Measurements from ENCODE around the gene FAM124A. TPM values are rescaled to one million over a fixed set of nuclear protein-coding genes. Genes with fewer than 3 reads are reported as not detected.

Gene FAM124A
- total and polyA plus RNA-seq, 10 of the 15 experiments (the other 5 are each of a cell fraction or from before 2014, with no cell fraction given), result not detected

- Histone ChIP-seq H3K4me3 (no peak overlapping the region), H3K36me3 (ENCODE audit: control insufficient read depth in 2 of 2, insufficient read depth in 2 of 2, low read length in 1 of 2) (no peaks in the 10 kb centered on the region), H3K79me2 (ENCODE audit: control insufficient read depth, insufficient read depth, low read length) (no peaks in the 10 kb centered on the region), H3K9me3 (replicated peaks; ENCODE audit: control insufficient read depth, insufficient read depth, low read length) (no peaks in the 10 kb centered on the region; the same call in 2 of the 3 replicates), H3K27ac (ENCODE audit: control insufficient read depth, insufficient read depth) (no peak overlapping the region), H3K9ac (ENCODE audit: control insufficient read depth, insufficient read depth, low read length) (no peak overlapping the region), H3K4me1 (ENCODE audit: control insufficient read depth, insufficient read depth, low read length) (no peaks in the 10 kb centered on the region), H2AFZ (ENCODE audit: control insufficient read depth, low read depth, low read length) (no peak overlapping the region), H4K20me1 (ENCODE audit: control insufficient read depth, insufficient read depth) (no peaks in the 10 kb centered on the region), H3K27me3 (replicated peaks in 1 of 2; ENCODE audit: control insufficient read depth in 2 of 2, insufficient read depth in 2 of 2, low read length in 1 of 2) (no peaks in the 10 kb centered on the region), H3K4me2 (ENCODE audit: control insufficient read depth, insufficient read depth) (no peak overlapping the region)
- ChIA-PET RAD21 (ENCODE audit: unreplicated experiment) (no interaction called here), SMC1A (ENCODE audit: uncharacterized antibody, unreplicated experiment) (no interaction called here), CTCF (no interaction called here), POLR2A (no interaction called here)
- WGBS (ENCODE audit: insufficient coverage, insufficient replicate concordance, low lambda C conversion rate, missing lambda C conversion rate), result 47% methylated on average over 8 of the region's 8 CpGs
- DNase-seq (ENCODE audit: low read depth, low spot score) (no peak), FAIRE-seq (no peak), ATAC-seq (no peak)
- in situ Hi-C loops (cut with MboI) (no loop called here), intact Hi-C loops (cut with micrococcal nuclease; ENCODE audit: unreplicated experiment) (no loop called here)
- TF ChIP-seq RFX5 (IDR thresholded peaks at IDR 0.05; ENCODE audit: low read depth, low read length) (no peak), ZNF217 (IDR thresholded peaks at IDR 0.05) (no peak), KLF5 (IDR thresholded peaks at IDR 0.05; ENCODE audit: partially characterized antibody) (no peak)
- BruUV-seq (replicated peaks), result no TSS peak
Measured at GRCh38 chr13:51175021-51175420, 47.2 kb upstream of the FAM124A start.

- Histone ChIP-seq H3K27me3 (replicated peaks in 1 of 2; ENCODE audit: control insufficient read depth in 2 of 2, insufficient read depth in 2 of 2, low read length in 1 of 2) (no peaks in the 10 kb centered on the region), H3K79me2 (ENCODE audit: control insufficient read depth, insufficient read depth, low read length) (no peaks in the 10 kb centered on the region), H4K20me1 (ENCODE audit: control insufficient read depth, insufficient read depth) (no peaks in the 10 kb centered on the region), H3K4me1 (ENCODE audit: control insufficient read depth, insufficient read depth, low read length) (no peaks in the 10 kb centered on the region), H2AFZ (ENCODE audit: control insufficient read depth, low read depth, low read length) (no peak overlapping the region), H3K4me3 (no peak overlapping the region), H3K27ac (ENCODE audit: control insufficient read depth, insufficient read depth) (no peak overlapping the region), H3K9me3 (replicated peaks; ENCODE audit: control insufficient read depth, insufficient read depth, low read length) (no peaks in the 10 kb centered on the region; the same call in 2 of the 3 replicates), H3K36me3 (ENCODE audit: control insufficient read depth in 2 of 2, insufficient read depth in 2 of 2, low read length in 1 of 2) (no peaks in the 10 kb centered on the region), H3K9ac (ENCODE audit: control insufficient read depth, insufficient read depth, low read length) (no peak overlapping the region), H3K4me2 (ENCODE audit: control insufficient read depth, insufficient read depth) (no peak overlapping the region)
- DNase-seq (ENCODE audit: low read depth, low spot score), result no peak
- POLR2A ChIA-PET, result no interaction called here
- in situ Hi-C loops (cut with MboI), result no loop called here
- WGBS (ENCODE audit: insufficient coverage, insufficient replicate concordance, low lambda C conversion rate, missing lambda C conversion rate), result 0% methylated on average over 1 of the region's 1 CpG
- BruUV-seq (replicated peaks), result no TSS peak
- SMC1A ChIA-PET (ENCODE audit: uncharacterized antibody, unreplicated experiment), result no interaction called here
- RAD21 ChIA-PET (ENCODE audit: unreplicated experiment), result no interaction called here
- no peak for FAIRE-seq
- intact Hi-C loops (cut with micrococcal nuclease; ENCODE audit: unreplicated experiment), result no loop called here
- CTCF ChIA-PET, result no interaction called here
- ATAC-seq, result no peak
- TF ChIP-seq ZBTB33 (IDR thresholded peaks at IDR 0.05) (no peak), MEF2A (IDR thresholded peaks at IDR 0.05; ENCODE audit: insufficient read depth, low read depth, low read length) (no peak), EED (IDR thresholded peaks at IDR 0.05; ENCODE audit: low read depth) (no peak), SKIL (IDR thresholded peaks at IDR 0.05; ENCODE audit: low read depth, poor library complexity, severe bottlenecking) (no peak), PML (IDR thresholded peaks at IDR 0.05; ENCODE audit: low read length) (no peak), HSF1 (IDR thresholded peaks at IDR 0.05; ENCODE audit: low read depth, low read length) (no peak), HDAC2 (IDR thresholded peaks at IDR 0.05) (no peak), ZNF24 (IDR thresholded peaks at IDR 0.05) (no peak), SREBF1 (IDR thresholded peaks at IDR 0.05; ENCODE audit: low read length) (no peak), SRF (IDR thresholded peaks at IDR 0.05; ENCODE audit: low read depth in 2 of 2, low read length in 2 of 2) (no peak), NFXL1 (IDR thresholded peaks at IDR 0.05; ENCODE audit: borderline replicate concordance) (no peak), CEBPB (IDR thresholded peaks at IDR 0.05; ENCODE audit: borderline replicate concordance in 1 of 2, low read depth in 2 of 2, low read length in 2 of 2) (no peak)
Measured at GRCh38 chr13:51175639-51176038, 46.6 kb upstream of the FAM124A start.

Measured in GM12878 (cell line).